PFSK-1 (cell line): Measurements from ENCODE around the gene ZZZ3.

Source experiments
- FOXP2 ChIP-seq: optimal IDR thresholded peaks from 2 replicates; pipeline ENCODE3; 2011; ENCODE audit warnings: borderline replicate concordance, control low read depth, inconsistent platforms; ENCODE audit not compliant: insufficient read depth; ENCODE audit errors: extremely low read length, extremely low read depth
- POLR2AphosphoS5 ChIP-seq: IDR thresholded peaks from 2 replicates; pipeline ENCODE4 v1.6.1; 2012; ENCODE audit warnings: low read depth, mild to moderate bottlenecking, control low read depth, low read length, moderate library complexity
- REST ChIP-seq, 2 experiments: IDR thresholded peaks; 2 replicates each; pipeline versions ENCODE4 v1.6.1 to v1.8.0; 2011 to 2012; ENCODE audit warnings: low read depth in 2 of 2, low read length in 2 of 2, control low read depth in 1 of 2, inconsistent platforms in 1 of 2, mild to moderate bottlenecking in 1 of 2, moderate library complexity in 1 of 2; ENCODE audit not compliant: insufficient read depth in 1 of 2
- SIN3A ChIP-seq: IDR thresholded peaks from 2 replicates; pipeline ENCODE4 v1.6.1; 2012; ENCODE audit warnings: mild to moderate bottlenecking, low read length, moderate library complexity, borderline replicate concordance; ENCODE audit not compliant: insufficient read depth
- TAF1 ChIP-seq: IDR thresholded peaks from 2 replicates; pipeline ENCODE4 v1.6.1; 2012; ENCODE audit warnings: low read length, control low read depth, borderline replicate concordance; ENCODE audit not compliant: insufficient read depth

Gene ZZZ3

GRCh38 chr1:77670330-77670729 lies 12.1 kb downstream of the ZZZ3 start:
- TF ChIP-seq POLR2AphosphoS5 (no peak), SIN3A (no peak), TAF1 (no peak), REST (IDR thresholded peaks at IDR 0.05; ENCODE audit: insufficient read depth in 1 of 2, low read depth in 2 of 2, low read length in 2 of 2) (no peak), FOXP2 (no peak)

GRCh38 chr1:77668924-77669449 lies 13.5 kb downstream of the ZZZ3 start:
- no peak for TF ChIP-seq REST (IDR thresholded peaks at IDR 0.05; ENCODE audit: insufficient read depth in 1 of 2, low read depth in 2 of 2, low read length in 2 of 2)
- TF ChIP-seq FOXP2 = no peak
- TF ChIP-seq SIN3A = no peak
- no peak for TF ChIP-seq TAF1
- TF ChIP-seq POLR2AphosphoS5 = no peak

GRCh38 chr1:77664939-77665516 lies 17.4 kb downstream of the ZZZ3 start:
- TF ChIP-seq REST (IDR thresholded peaks at IDR 0.05; ENCODE audit: insufficient read depth in 1 of 2, low read depth in 2 of 2, low read length in 2 of 2) (no peak), SIN3A (no peak), FOXP2 (no peak), POLR2AphosphoS5 (no peak), TAF1 (no peak)

- no peak for TF ChIP-seq TAF1
- TF ChIP-seq POLR2AphosphoS5 = no peak
- TF ChIP-seq REST (IDR thresholded peaks at IDR 0.05; ENCODE audit: insufficient read depth in 1 of 2, low read depth in 2 of 2, low read length in 2 of 2) = no peak
- no peak for TF ChIP-seq FOXP2
- no peak for TF ChIP-seq SIN3A
These were observed 20.8 kb downstream of the ZZZ3 start for GRCh38 chr1:77661696-77662095.

DNA sequence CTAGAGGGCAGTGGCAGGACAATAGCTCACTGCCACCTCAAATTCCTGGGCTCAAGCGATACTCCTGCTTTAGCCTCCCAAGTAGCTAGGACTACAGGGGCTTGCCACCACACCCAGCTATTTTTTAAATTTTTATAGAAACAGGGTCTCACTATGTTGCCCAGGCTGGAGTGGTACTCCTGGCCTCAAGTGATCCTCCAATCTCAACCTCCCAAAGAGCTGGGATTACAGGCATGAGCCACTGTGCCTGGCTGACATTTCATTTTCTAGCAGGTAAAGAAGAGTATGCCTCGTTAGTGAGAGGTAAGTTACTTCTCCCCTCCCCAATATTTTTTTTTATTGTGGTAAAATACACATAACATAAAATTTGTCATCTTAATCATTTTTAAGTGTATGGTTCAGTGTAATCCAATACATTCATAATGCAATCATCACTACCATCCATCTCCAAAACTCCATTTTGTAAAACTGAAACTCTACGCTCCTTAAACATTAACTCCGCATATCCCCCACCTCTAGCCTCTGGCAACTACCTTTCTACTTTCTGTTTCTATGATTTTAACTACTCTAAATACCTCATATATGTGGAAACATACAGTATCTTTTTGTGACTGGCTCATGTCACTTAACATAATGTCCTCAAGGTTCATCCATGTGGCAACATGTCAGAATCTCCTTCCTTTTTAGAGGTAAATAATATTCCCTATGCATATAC lies 22.4 kb downstream of the ZZZ3 start:
- TF ChIP-seq REST (IDR thresholded peaks at IDR 0.05; ENCODE audit: insufficient read depth in 1 of 2, low read depth in 2 of 2, low read length in 2 of 2) = no peak
- TF ChIP-seq POLR2AphosphoS5 = no peak
- TF ChIP-seq TAF1 = no peak
- TF ChIP-seq SIN3A = no peak
- no peak for TF ChIP-seq FOXP2
